ENCODE measurements around the gene ABCA8. TPM values are rescaled to one million over a fixed set of nuclear protein-coding genes. Genes with fewer than 3 reads are reported as not detected.

The ABCA8 gene
- total RNA-seq, 1 donor from 2014 or later = 2.6 TPM

GRCh38 chr17:68840073-68840472 is 115.1 kb downstream of the ABCA8 start:
- no peak for DNase-seq (ENCODE audit: low spot score in 2 of 2, unreplicated experiment in 2 of 2)
- Mint-ChIP-seq H3K4me1 (peaks cover under 1% of the 10 kb centered on the region), H3K27me3 (ENCODE audit: low read depth) (peaks cover 33% of the 10 kb centered on the region), H3K27ac (no peak overlapping the region), H3K4me3 (no peak overlapping the region), H3K36me3 (no peaks in the 10 kb centered on the region), H3K9me3 (no peaks in the 10 kb centered on the region)
- TF ChIP-seq CTCF (IDR thresholded peaks at IDR 0.05; ENCODE audit: unreplicated experiment) = no peak

DNA sequence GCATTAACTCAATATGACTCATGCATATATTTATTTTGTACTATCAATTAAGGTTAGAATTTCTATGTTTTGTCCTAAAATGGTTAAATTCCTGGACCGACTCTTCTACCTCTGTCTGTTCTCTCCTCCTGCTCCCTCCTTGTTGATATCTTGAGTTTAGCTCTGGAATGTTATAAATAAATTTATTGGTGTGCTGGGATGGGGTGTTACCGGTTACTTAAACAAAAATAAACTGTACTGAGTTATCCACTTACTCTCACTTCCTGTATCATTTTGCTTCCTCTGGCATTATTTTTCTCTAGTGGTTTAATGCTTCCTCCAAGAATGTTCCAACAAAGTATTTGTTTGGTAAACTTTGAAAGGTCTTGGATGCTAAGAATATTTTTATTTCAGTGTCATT is 120.1 kb downstream of the ABCA8 start:
- no peak for TF ChIP-seq CTCF (IDR thresholded peaks at IDR 0.05; ENCODE audit: unreplicated experiment)
- DNase-seq (ENCODE audit: low spot score in 2 of 2, unreplicated experiment in 2 of 2) = no peak
- peaks cover 3% of the 10 kb centered on the region for H3K4me1 Mint-ChIP-seq
- no peaks in the 10 kb centered on the region for H3K36me3 Mint-ChIP-seq
- H3K9me3 Mint-ChIP-seq = peaks cover 10% of the 10 kb centered on the region
- H3K27me3 Mint-ChIP-seq (ENCODE audit: low read depth) = peaks cover 43% of the 10 kb centered on the region
- no peak overlapping the region for H3K27ac Mint-ChIP-seq
- no peak overlapping the region for H3K4me3 Mint-ChIP-seq

DNA sequence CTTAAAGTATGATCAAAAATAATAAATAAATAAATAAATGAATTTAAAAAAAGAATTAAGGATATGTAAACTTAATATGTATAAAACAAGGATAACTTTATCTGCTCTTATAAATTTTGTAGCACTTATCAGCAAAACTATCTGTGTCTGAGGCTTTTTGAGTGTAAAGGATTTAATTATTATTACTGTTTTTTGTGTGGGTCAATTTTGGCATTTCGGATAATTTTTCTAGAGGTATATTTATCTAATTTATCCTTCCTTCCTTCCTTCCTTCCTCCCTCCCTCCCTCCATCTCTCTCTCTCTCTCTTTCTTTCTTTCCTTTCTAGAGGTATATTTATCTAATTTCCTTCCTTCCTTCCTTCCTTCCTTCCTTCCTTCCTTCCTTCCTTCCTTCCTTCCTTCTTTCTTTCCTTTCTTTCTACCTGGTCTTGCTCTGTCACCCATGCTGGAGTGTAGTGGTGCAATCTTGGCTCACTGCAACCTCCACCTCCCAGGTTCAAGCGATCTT is 120.8 kb downstream of the ABCA8 start:
- Mint-ChIP-seq H3K27ac (no peak overlapping the region), H3K4me3 (no peak overlapping the region), H3K9me3 (peaks cover 10% of the 10 kb centered on the region), H3K4me1 (peaks cover 3% of the 10 kb centered on the region), H3K27me3 (ENCODE audit: low read depth) (peaks cover 45% of the 10 kb centered on the region), H3K36me3 (no peaks in the 10 kb centered on the region)
- no peak for TF ChIP-seq CTCF (IDR thresholded peaks at IDR 0.05; ENCODE audit: unreplicated experiment)
- no peak for DNase-seq (ENCODE audit: low spot score in 2 of 2, unreplicated experiment in 2 of 2)

DNA sequence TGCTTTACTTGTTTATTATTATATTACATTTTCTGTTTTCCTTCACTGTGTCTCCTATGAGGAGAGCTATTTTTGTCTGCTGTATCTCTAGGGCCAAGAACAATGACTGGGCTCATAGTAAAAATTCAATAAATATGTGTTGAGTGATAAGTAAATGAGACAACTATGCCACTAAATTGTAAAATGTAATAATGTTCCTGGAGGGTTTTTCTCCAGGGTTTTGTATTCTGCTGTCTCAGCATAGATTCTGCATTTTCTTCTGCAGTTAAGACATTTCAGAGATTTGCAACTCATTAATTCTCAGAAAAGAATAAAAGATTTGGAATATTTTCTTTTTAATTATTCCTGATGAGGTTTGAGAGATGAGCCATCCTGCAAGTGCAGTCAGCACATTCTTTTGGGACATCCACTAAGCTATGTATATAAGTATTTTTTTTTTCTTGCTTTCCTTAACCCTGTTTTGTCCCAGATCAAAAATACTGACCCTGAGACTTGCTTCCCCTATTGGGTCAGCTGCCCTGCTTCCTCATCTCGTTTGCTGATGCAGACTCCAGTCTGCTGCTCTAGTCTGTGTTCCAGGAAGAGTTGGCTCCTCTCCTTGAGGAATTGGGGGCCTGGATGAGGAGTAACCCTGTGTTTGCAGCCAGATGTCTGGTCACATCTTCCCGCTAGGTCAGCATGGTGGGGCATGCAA is 122.9 kb downstream of the ABCA8 start:
- H3K27me3 Mint-ChIP-seq (ENCODE audit: low read depth) = peaks cover 40% of the 10 kb centered on the region
- no peak overlapping the region for H3K27ac Mint-ChIP-seq
- H3K9me3 Mint-ChIP-seq = peaks cover 19% of the 10 kb centered on the region
- H3K4me1 Mint-ChIP-seq = peaks cover 3% of the 10 kb centered on the region
- no peak for DNase-seq (ENCODE audit: low spot score in 2 of 2, unreplicated experiment in 2 of 2)
- no peak for TF ChIP-seq CTCF (IDR thresholded peaks at IDR 0.05; ENCODE audit: unreplicated experiment)
- no peak overlapping the region for H3K4me3 Mint-ChIP-seq
- no peaks in the 10 kb centered on the region for H3K36me3 Mint-ChIP-seq

DNA sequence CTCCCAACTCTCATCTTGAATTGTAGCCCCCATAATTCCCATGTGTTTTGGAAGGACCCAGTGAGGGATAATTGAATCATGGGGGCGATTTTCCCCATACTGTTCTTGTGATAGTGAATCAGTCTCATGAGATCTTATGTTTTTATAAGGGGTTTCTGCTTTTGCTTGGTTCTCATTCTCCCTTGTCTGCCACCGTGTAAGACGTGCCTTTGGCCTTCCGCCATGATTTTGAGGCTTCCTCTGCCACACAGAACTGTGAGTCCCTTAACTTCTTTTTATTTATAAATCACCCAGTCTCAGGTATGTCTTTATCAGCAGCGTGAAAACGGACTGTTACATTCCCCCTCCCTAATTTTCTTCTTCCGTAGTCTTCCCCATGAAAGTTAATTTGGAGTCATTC is 124.0 kb downstream of the ABCA8 start:
- Mint-ChIP-seq H3K4me3 (no peak overlapping the region), H3K36me3 (no peaks in the 10 kb centered on the region), H3K4me1 (peaks cover 3% of the 10 kb centered on the region), H3K9me3 (peaks cover 19% of the 10 kb centered on the region), H3K27ac (no peak overlapping the region), H3K27me3 (ENCODE audit: low read depth) (peaks cover 36% of the 10 kb centered on the region)
- no peak for TF ChIP-seq CTCF (IDR thresholded peaks at IDR 0.05; ENCODE audit: unreplicated experiment)
- DNase-seq (ENCODE audit: low spot score in 2 of 2, unreplicated experiment in 2 of 2) = no peak
